ENCODE measurements around the gene COPE. TPM values are rescaled to one million over a fixed set of nuclear protein-coding genes. Genes with fewer than 3 reads are reported as not detected.

Gene COPE
- total and polyA plus RNA-seq, 2 of the 8 experiments (the other 6 are each of a cell fraction or from before 2014, with no cell fraction given), result 178 to 356 TPM

GRCh38 chr19:18901491-18901890, 17.7 kb downstream of the COPE start:
- Histone ChIP-seq H2BK5ac (ENCODE audit: low read depth, low read length) (no peak overlapping the region), H3K4me3 (ENCODE audit: extremely low read depth in 1 of 4, insufficient read depth in 2 of 4, low read depth in 3 of 4, low read length in 4 of 4) (no peak overlapping the region), H2BK15ac (ENCODE audit: low read length) (no peak overlapping the region), H3K4me2 (ENCODE audit: insufficient read depth in 1 of 2, low read depth in 2 of 2, low read length in 2 of 2) (no peak overlapping the region), H3K27ac (ENCODE audit: low read depth, low read length) (no peak overlapping the region), H3K36me3 (ENCODE audit: control insufficient read depth in 2 of 4, insufficient read depth in 4 of 4, low read length in 3 of 4) (peaks cover 0 to 11% (median 0%) of the 10 kb centered on the region in 4 experiments; a peak in 3 of 8 replicates), H3K14ac (ENCODE audit: insufficient read length) (no peak overlapping the region), H4K91ac (replicated peaks; ENCODE audit: insufficient read length, low read length) (no peak overlapping the region), H3K79me1 (ENCODE audit: low read depth, low read length) (no peaks in the 10 kb centered on the region), H3K9ac (replicated peaks in 1 of 4; ENCODE audit: extremely low read depth in 1 of 4, low read depth in 3 of 4, low read length in 3 of 4) (no peak overlapping the region), H3K18ac (ENCODE audit: extremely low read depth, low read length) (no peak overlapping the region), H2BK120ac (replicated peaks; ENCODE audit: low read depth, low read length) (no peak overlapping the region), H2BK20ac (ENCODE audit: low read length) (no peak overlapping the region), H2AFZ (ENCODE audit: low read length) (no peak overlapping the region), H4K20me1 (replicated peaks in 1 of 2; ENCODE audit: control insufficient read depth in 1 of 2, insufficient read depth in 2 of 2, low read length in 2 of 2) (peaks cover 5 to 11% of the 10 kb centered on the region in 2 experiments), H4K8ac (ENCODE audit: extremely low read depth, insufficient read depth, low read length) (no peak overlapping the region), H3K4me1 (replicated peaks in 1 of 4; ENCODE audit: control insufficient read depth in 3 of 4, insufficient read depth in 4 of 4, low read length in 3 of 4) (peaks cover 0 to 5% (median 0%) of the 10 kb centered on the region in 4 experiments; a peak in 1 of 7 replicates), H3K56ac (replicated peaks; ENCODE audit: insufficient read length, low read depth, low read length) (no peak overlapping the region), H3K79me2 (ENCODE audit: control insufficient read depth in 1 of 2, insufficient read depth in 2 of 2, low read length in 2 of 2) (no peaks in the 10 kb centered on the region), H2AK5ac (ENCODE audit: low read depth, low read length) (no peak overlapping the region), H3K23ac (ENCODE audit: insufficient read length) (no peak overlapping the region), H3K23me2 (ENCODE audit: low read depth, low read length) (no peaks in the 10 kb centered on the region), H3K27me3 (replicated peaks in 1 of 4; ENCODE audit: control insufficient read depth in 3 of 4, extremely low read depth in 1 of 4, insufficient read depth in 3 of 4, low read length in 3 of 4) (peaks cover 0 to 8% (median 6%) of the 10 kb centered on the region in 4 experiments; a peak in 4 of 7 replicates), H3K4ac (replicated peaks; ENCODE audit: insufficient read length, low read depth, low read length) (no peak overlapping the region), H3K9me3 (ENCODE audit: insufficient read depth in 2 of 2, low read depth in 1 of 2, low read length in 1 of 2) (no peaks in the 10 kb centered on the region), H4K5ac (ENCODE audit: insufficient read length, low read depth, low read length) (no peak overlapping the region), H2BK12ac (ENCODE audit: low read depth, low read length) (no peak overlapping the region)
- WGBS, 2 experiments (ENCODE audit: extremely low coverage in 1 of 2, insufficient coverage in 1 of 2, insufficient read length in 1 of 2, insufficient replicate concordance in 2 of 2, low coverage in 1 of 2, low lambda C conversion rate in 2 of 2, missing lambda C conversion rate in 1 of 2), result 87% methylated on average over 7 of the region's 7 CpGs; no CpG with 5 or more reads in 1 of the 2 experiments
- FAIRE-seq (no peak), DNase-seq (ENCODE audit: low read depth in 1 of 2, low spot score in 2 of 2) (no peak)
- ChIA-PET CTCF (ENCODE audit: partially characterized antibody) (interaction anchor here (0.9 to 7.8 kb wide), 4 partner anchors 8 to 35 kb away, joined by 3 to 34 read pairs (median 3); partner anchors contain the start of genes COPE and DDX49), POLR2A (ENCODE audit: partially characterized antibody) (interaction anchor here (0.6 to 1.0 kb wide), 2 partner anchors 22 to 100 kb away, joined by 3 read pairs; no protein-coding TSS in a partner anchor)
- no peak for TF ChIP-seq BCL11A (IDR thresholded peaks at IDR 0.05; ENCODE audit: low read depth in 2 of 2, low read length in 2 of 2)
- no peak for TF ChIP-seq JUN (IDR thresholded peaks at IDR 0.05; ENCODE audit: low read depth, low read length)
- TF ChIP-seq HDAC6 (IDR thresholded peaks at IDR 0.05; ENCODE audit: low read depth, low read length), result no peak
- no peak for TF ChIP-seq RNF2 (IDR thresholded peaks at IDR 0.05; ENCODE audit: borderline replicate concordance, low read depth, low read length, missing control alignments, poor library complexity, severe bottlenecking)
- no peak for TF ChIP-seq SIRT6 (IDR thresholded peaks at IDR 0.05; ENCODE audit: low read length)
- TF ChIP-seq SP2 (IDR thresholded peaks at IDR 0.05; ENCODE audit: low read length), result no peak
- TF ChIP-seq EZH2 (IDR thresholded peaks at IDR 0.05; ENCODE audit: low read depth, low read length, severe bottlenecking), result no peak
- no peak for TF ChIP-seq CBX8 (IDR thresholded peaks at IDR 0.05; ENCODE audit: borderline replicate concordance, low read depth, low read length)
- TF ChIP-seq SP1 (IDR thresholded peaks at IDR 0.05; ENCODE audit: low read depth, low read length), result no peak
- no peak for TF ChIP-seq NRF1 (IDR thresholded peaks at IDR 0.05; ENCODE audit: low read depth, low read length)
- no peak for TF ChIP-seq SUZ12 (IDR thresholded peaks at IDR 0.05; ENCODE audit: low read length)
